ENCODE measurements around the gene RORC.
"Not testable (repeated sequence)": the region's sequence is repeated elsewhere in the genome, so short reads cannot be mapped to it uniquely, and the experiment has no call there.

Gene RORC

DNA sequence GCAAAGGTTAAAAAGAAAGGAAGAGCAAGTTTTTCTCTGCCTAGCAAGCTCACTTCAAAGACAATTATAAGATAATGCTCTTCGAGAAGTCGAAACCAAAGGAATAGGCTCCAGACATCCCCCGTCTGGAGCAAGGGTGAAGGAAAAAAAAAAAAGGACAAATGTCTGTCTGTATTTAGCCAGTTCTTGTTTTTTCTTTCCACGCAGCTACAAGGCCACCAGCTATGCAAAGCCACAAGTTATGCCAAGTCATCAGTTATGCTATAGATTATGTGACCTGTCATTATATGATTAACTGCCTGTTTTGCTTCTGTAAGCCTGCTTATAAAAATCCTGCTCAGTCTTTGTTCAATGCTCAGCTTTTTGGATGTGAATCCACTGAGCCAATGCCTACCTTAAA lies 24.3 kb upstream of the RORC start:
- TF ChIP-seq, protein P1, sequence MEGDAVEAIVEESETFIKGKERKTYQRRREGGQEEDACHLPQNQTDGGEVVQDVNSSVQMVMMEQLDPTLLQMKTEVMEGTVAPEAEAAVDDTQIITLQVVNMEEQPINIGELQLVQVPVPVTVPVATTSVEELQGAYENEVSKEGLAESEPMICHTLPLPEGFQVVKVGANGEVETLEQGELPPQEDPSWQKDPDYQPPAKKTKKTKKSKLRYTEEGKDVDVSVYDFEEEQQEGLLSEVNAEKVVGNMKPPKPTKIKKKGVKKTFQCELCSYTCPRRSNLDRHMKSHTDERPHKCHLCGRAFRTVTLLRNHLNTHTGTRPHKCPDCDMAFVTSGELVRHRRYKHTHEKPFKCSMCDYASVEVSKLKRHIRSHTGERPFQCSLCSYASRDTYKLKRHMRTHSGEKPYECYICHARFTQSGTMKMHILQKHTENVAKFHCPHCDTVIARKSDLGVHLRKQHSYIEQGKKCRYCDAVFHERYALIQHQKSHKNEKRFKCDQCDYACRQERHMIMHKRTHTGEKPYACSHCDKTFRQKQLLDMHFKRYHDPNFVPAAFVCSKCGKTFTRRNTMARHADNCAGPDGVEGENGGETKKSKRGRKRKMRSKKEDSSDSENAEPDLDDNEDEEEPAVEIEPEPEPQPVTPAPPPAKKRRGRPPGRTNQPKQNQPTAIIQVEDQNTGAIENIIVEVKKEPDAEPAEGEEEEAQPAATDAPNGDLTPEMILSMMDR (IDR thresholded peaks at IDR 0.05; ENCODE audit: insufficient read depth, low read depth, low read length, missing control alignments), result no peak
- no peak for DNase-seq (ENCODE audit: low read depth)

DNA sequence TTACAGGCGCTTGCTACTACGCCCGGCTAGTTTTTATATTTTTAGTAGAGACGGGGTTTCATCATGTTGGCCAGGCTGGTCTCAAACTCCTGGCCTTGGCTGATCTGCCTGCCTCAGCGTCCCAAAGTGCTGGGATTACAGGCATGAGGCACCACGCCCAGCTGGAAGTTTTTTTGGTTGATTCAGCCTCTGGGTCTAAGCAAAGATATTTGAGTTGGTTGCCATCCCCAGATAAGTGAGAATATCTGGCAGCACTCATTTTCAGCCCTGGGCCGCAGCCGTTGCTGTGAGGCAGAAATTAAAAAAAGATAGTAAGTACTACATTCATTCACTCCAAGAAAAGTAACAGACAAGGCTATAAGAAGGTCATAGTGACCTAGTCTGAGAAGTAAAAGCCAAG lies 23.9 kb upstream of the RORC start:
- not testable (repeated sequence) for H3K4me3 ChIP-seq (ENCODE audit: low read depth, low read length); DNase-seq (ENCODE audit: low read depth)

More for the DNA sequence above, 24.3 kb upstream of the RORC start:
- no peak overlapping the region for H3K4me3 ChIP-seq (ENCODE audit: low read depth, low read length)

DNA sequence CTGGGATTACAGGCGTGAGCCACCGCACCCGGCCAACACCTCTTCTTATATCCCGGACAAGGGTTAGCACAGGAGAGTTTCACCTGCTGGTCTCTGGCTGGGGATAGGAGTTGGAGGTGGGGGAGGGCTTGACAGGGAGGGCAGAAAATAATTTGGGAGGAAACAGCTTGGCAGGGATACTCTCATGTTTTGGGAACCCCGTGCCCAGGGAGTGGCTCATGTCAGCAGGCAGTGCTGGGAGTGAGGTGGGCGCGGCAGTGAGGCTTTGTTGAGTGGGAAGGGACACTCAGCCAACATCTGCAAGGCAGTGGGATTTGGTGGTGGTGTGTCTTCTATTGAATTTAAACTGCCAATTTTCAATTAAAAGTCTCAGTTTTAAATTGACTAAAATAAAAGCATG lies 23.1 kb upstream of the RORC start:
- DNase-seq (ENCODE audit: low read depth), result no peak
- no peak overlapping the region for H3K4me3 ChIP-seq (ENCODE audit: low read depth, low read length)
- TF ChIP-seq, protein P1 (IDR thresholded peaks at IDR 0.05; ENCODE audit: insufficient read depth, low read depth, low read length, missing control alignments), result no peak

DNA sequence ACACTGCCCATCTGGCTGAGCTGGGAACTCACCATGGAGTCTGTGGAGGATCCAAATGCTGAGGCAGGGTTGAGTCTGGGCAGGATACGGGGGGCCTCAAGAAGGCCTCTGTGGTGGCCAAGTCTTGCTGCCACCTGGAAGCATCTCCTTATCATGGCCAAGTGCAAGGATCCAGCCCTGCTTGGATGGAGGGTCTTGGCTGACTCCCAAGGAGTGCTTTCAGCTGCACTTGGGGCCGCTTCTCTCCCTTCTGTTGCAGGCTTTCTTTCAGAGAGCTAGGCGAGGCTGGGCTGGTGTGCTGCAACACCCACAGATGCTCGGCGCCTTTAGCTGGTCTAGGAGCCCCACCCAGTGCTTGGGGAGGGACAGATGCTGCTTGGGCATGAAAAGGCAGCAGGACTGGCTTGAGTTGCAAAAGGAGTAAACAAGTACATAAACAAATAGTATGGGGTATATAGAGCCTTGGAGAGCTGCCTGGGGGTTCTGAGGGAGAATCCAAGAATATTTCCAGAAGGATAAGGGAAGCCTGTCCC lies 21.9 kb upstream of the RORC start, which contains the start of gene THEM5:
Gene THEM5 (minus strand): TSS at position 302 of the 533 bp plus-strand sequence. CDS start 147 bp downstream, at position 155.
- TF ChIP-seq, protein P1 (IDR thresholded peaks at IDR 0.05; ENCODE audit: insufficient read depth, low read depth, low read length, missing control alignments), result no peak
- no peak for DNase-seq (ENCODE audit: low read depth)
- H3K4me3 ChIP-seq (ENCODE audit: low read depth, low read length), result no peak within 1 kb of the TSS

DNA sequence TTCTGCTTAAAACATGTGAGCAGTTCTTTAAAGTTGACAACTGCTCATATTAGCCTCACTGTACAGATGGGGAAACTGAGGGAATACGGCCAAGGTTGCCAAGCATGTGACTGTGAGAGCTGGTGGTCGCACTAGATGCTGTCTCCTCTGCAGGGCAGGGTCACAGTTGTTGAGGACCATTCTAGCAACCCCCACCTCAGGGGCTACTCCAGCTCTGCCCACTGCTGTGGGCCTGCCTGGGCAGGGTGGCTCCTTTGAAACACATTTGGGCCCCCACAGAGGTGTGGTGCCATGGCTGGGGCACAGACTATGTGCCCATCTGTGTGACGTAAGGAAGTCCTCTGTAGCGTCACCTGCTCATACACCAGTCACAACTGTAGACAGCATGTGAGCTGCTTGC lies 21.1 kb upstream of the RORC start:
- no peak for DNase-seq (ENCODE audit: low read depth)
- TF ChIP-seq, protein P1 (IDR thresholded peaks at IDR 0.05; ENCODE audit: insufficient read depth, low read depth, low read length, missing control alignments), result no peak
- no peak overlapping the region for H3K4me3 ChIP-seq (ENCODE audit: low read depth, low read length)

DNA sequence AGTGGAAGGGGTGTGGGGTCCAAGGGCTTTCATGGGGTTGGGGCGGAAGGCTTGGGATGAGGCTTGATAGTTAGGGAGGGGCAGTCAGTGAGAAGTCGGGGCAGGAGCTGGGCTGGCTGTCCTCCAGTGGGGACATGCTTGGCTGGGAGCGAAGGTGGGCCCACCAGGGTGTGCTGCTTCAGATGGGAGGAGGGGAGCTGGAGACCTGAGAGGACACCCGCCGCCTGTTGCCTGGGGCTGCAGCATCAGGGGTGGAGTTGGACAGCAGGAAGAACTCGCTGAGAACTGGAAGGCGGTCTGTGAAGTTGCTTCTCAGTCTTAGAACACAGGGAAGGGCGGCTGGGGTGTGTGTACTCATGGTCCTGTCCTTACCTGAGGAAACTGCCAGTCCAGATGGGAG lies 20.3 kb upstream of the RORC start:
- TF ChIP-seq, protein P1 (IDR thresholded peaks at IDR 0.05; ENCODE audit: insufficient read depth, low read depth, low read length, missing control alignments), result no peak
- no peak for DNase-seq (ENCODE audit: low read depth)

DNA sequence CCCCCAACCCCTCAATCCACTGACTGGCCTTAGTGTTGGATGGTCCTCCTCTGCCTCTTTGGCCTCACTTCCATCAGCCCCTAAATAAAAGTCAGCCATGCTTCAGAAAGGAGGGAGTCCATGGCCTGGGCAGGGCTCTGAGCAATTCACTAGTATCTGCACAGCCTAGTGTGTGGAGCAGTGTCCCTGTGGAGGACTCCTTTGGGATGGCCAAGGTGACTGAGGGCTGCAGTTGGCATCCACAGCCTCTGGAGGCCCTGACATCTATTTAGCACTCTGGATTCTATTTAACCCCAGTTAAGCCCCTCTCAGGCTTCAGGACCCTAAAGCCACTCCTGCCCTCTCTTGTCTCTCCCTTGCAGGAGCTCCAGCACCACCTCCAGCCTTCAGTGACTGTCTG lies 18.3 kb upstream of the RORC start:
- no peak overlapping the region for H3K4me3 ChIP-seq (ENCODE audit: low read depth, low read length)
- TF ChIP-seq, protein P1 (IDR thresholded peaks at IDR 0.05; ENCODE audit: insufficient read depth, low read depth, low read length, missing control alignments), result no peak

More for the DNA sequence above, 20.3 kb upstream of the RORC start:
- no peak overlapping the region for H3K4me3 ChIP-seq (ENCODE audit: low read depth, low read length)

More for the DNA sequence above, 18.3 kb upstream of the RORC start:
- no peak for DNase-seq (ENCODE audit: low read depth)

Data from GM12865 (cell line).